Peyer's patch (tissue), 4 donors: Measurements from ENCODE around the gene LINGO3. TPM values are rescaled to one million over a fixed set of nuclear protein-coding genes. Genes with fewer than 3 reads are reported as not detected.

Source experiments
- DNase-seq, 3 donors: peaks; one replicate each; pipeline ENCODE4 v3.0.0-alpha.2; 2017 to 2019
- H3K27ac ChIP-seq, 4 donors: fragments of 200-600 bp; sonication (generic); one replicate each; pipeline ENCODE4 v1.5.1; 2016 to 2019
- H3K27me3 ChIP-seq, 2 donors: fragments of 200-600 bp; sonication (generic); one replicate each; pipeline ENCODE4 v1.5.1; 2019
- H3K36me3 ChIP-seq, 3 donors: fragments of 200-600 bp; sonication (generic); one replicate each; pipeline ENCODE4 v1.5.1; 2016 to 2019
- H3K4me1 ChIP-seq, 4 donors: fragments of 200-600 bp; sonication (generic); one replicate each; pipeline ENCODE4 v1.5.1; 2016 to 2019
- H3K4me3 ChIP-seq, 4 donors: fragments of 200-600 bp; sonication (generic); 1 replicate in 3 of 4; 2 replicates in 1 of 4; pipeline ENCODE4 v1.5.1; 2016 to 2019; ENCODE audit warnings: mild to moderate bottlenecking in 1 of 4
- H3K9me3 ChIP-seq, 4 donors: fragments of 200-600 bp; sonication (generic); one replicate each; pipeline ENCODE4 v1.5.1; 2016 to 2019; ENCODE audit warnings: mild to moderate bottlenecking in 1 of 4
- CTCF ChIP-seq, 6 experiments: fragments of 450-650 bp in 4 of 6; fragments of 200-600 bp in 2 of 6; sonication (generic) in 1 of 6; IDR thresholded peaks; one replicate each; pipeline ENCODE4 v1.5.1; 2017 to 2019; ENCODE audit warnings: antibody characterized with exemption in 6 of 6, mild to moderate bottlenecking in 3 of 6, moderate library complexity in 1 of 6
- POLR2A ChIP-seq, 2 donors: fragments of 450-650 bp; IDR thresholded peaks; one replicate each; pipeline ENCODE4 v1.5.1; 2017; ENCODE audit warnings: antibody characterized with exemption in 2 of 2, mild to moderate bottlenecking in 2 of 2, moderate library complexity in 2 of 2
- total RNA-seq, 4 donors: library from RNA; depleted of rRNA; stranded (reverse); fragments of >200 nt; gene quantifications; one replicate each; pipeline ENCODE4 v1.1.0, GENCODE V29; 2016

The LINGO3 gene
- total RNA-seq, 4 donors from 2014 or later = 0.54 to 5.0 TPM; not detected in 2

GRCh38 chr19:2334426-2334825, 26.5 kb upstream of the LINGO3 start:
- TF ChIP-seq POLR2A (IDR thresholded peaks at IDR 0.05) (no peak), CTCF (IDR thresholded peaks at IDR 0.05) (no peak)
- H3K9me3 ChIP-seq = no peaks in the 10 kb centered on the region
- H3K27me3 ChIP-seq = no peaks in the 10 kb centered on the region
- peaks cover 0 to 28% (median 0%) of the 10 kb centered on the region in 3 donors for H3K36me3 ChIP-seq
- DNase-seq = no peak
- H3K4me1 ChIP-seq = peaks cover 0 to 50% (median 24%) of the 10 kb centered on the region in 4 donors
- peak overlapping the region in 2 of 4 donors; percentile 88 to 98 for H3K27ac ChIP-seq
- H3K4me3 ChIP-seq = no peak overlapping the region

GRCh38 chr19:2333807-2334211, 25.9 kb upstream of the LINGO3 start:
- Histone ChIP-seq H3K4me1 (peaks cover 0 to 56% (median 29%) of the 10 kb centered on the region in 4 donors), H3K9me3 (no peaks in the 10 kb centered on the region), H3K36me3 (peaks cover 0 to 22% (median 0%) of the 10 kb centered on the region in 3 donors), H3K27ac (peak overlapping the region; percentile 53 to 98 (median 74)), H3K4me3 (peak overlapping the region in 1 of 4 donors; percentile 22), H3K27me3 (no peaks in the 10 kb centered on the region)
- no peak for DNase-seq
- no peak for TF ChIP-seq CTCF (IDR thresholded peaks at IDR 0.05)
- TF ChIP-seq POLR2A (IDR thresholded peaks at IDR 0.05) = no peak

- Histone ChIP-seq H3K9me3 (no peaks in the 10 kb centered on the region), H3K36me3 (peaks cover 0 to 16% (median 0%) of the 10 kb centered on the region in 3 donors), H3K27ac (peak overlapping the region; percentile 88 to 98 (median 90)), H3K4me3 (peak overlapping the region in 2 of 4 donors; percentile 10 to 22), H3K4me1 (peaks cover 0 to 56% (median 29%) of the 10 kb centered on the region in 4 donors), H3K27me3 (no peaks in the 10 kb centered on the region)
- TF ChIP-seq POLR2A (IDR thresholded peaks at IDR 0.05) (no peak), CTCF (IDR thresholded peaks at IDR 0.05) (no peak)
- DNase-seq = peak in 1 of 3 donors; percentile 83
Observed at GRCh38 chr19:2333027-2333806, 25.3 kb upstream of the LINGO3 start.

- TF ChIP-seq POLR2A (IDR thresholded peaks at IDR 0.05) (no peak), CTCF (IDR thresholded peaks at IDR 0.05) (no peak)
- H3K27ac ChIP-seq = peak overlapping the region; percentile 88 to 98 (median 90)
- no peaks in the 10 kb centered on the region for H3K9me3 ChIP-seq
- H3K36me3 ChIP-seq = peaks cover 0 to 13% (median 0%) of the 10 kb centered on the region in 3 donors
- H3K4me3 ChIP-seq = peak overlapping the region in 2 of 4 donors; percentile 8 to 31
- DNase-seq = peak; percentile 74 to 92 (median 90)
- no peaks in the 10 kb centered on the region for H3K27me3 ChIP-seq
- peaks cover 0 to 58% (median 32%) of the 10 kb centered on the region in 4 donors for H3K4me1 ChIP-seq
Observed at GRCh38 chr19:2332341-2333026, 24.5 kb upstream of the LINGO3 start.

- H3K9me3 ChIP-seq = no peaks in the 10 kb centered on the region
- DNase-seq = no peak
- peaks cover 0 to 7% (median 0%) of the 10 kb centered on the region in 3 donors for H3K36me3 ChIP-seq
- H3K4me3 ChIP-seq = peak overlapping the region in 3 of 4 donors; percentile 31 to 87 (median 35)
- peak overlapping the region; percentile 88 to 98 (median 90) for H3K27ac ChIP-seq
- no peaks in the 10 kb centered on the region for H3K27me3 ChIP-seq
- TF ChIP-seq POLR2A (IDR thresholded peaks at IDR 0.05) (no peak), CTCF (IDR thresholded peaks at IDR 0.05) (no peak)
- peaks cover 0 to 66% (median 39%) of the 10 kb centered on the region in 4 donors for H3K4me1 ChIP-seq
Observed at GRCh38 chr19:2331601-2332246, 23.8 kb upstream of the LINGO3 start.
